HG03196 (cell line): Measurements from ENCODE around the gene CRYBB1.

Experiments used
- ATAC-seq: cut with Tn5 transposase; IDR thresholded peaks from one replicate; pipeline ENCODE4 v1.9.1; 2021; ENCODE audit not compliant: unreplicated experiment

The CRYBB1 gene

DNA sequence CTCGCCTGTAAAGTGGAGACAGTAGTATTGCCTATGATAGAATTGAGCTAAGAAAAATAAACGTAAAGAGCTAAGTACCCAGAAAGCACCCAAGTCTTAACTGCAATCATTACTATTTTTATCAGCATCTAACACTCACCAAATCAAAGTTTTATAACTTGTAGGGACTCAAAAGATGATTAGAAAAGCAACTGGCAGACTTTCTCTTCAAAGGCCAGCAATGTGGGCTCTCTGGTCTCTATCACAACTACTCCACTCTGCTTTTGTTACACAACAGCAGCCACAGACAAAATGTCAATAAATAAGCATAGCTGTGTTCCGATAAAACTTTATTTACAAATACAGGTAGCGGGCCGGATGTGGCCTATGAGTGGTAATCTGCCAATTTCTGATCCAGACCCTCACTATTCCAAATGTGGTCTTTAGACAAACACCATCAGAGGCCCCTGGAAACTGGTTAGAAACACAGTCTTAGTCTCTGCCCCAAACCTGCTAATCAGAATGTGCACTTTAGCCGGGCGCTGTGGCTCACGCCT, 36.1 kb downstream of the CRYBB1 start:
- ATAC-seq: no peak

DNA sequence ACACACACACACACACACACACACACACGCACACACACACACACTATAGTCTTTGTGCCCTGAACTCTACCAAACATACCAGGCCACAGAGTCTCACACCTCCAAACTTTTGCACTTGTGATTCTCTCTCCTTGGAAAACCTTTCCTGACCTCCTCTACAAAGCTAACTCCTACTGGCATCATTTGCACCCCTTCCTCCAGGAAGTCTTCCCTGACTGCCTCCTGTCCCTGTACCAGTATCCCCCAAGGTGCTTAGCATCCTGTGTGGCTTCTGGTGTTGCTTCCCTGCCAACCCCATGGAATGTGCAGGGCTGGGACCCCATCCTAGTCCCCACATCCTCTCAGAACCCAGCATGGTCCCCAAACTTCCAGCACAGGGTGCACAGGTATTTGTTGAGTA, 36.8 kb downstream of the CRYBB1 start:
- ATAC-seq: no peak

DNA sequence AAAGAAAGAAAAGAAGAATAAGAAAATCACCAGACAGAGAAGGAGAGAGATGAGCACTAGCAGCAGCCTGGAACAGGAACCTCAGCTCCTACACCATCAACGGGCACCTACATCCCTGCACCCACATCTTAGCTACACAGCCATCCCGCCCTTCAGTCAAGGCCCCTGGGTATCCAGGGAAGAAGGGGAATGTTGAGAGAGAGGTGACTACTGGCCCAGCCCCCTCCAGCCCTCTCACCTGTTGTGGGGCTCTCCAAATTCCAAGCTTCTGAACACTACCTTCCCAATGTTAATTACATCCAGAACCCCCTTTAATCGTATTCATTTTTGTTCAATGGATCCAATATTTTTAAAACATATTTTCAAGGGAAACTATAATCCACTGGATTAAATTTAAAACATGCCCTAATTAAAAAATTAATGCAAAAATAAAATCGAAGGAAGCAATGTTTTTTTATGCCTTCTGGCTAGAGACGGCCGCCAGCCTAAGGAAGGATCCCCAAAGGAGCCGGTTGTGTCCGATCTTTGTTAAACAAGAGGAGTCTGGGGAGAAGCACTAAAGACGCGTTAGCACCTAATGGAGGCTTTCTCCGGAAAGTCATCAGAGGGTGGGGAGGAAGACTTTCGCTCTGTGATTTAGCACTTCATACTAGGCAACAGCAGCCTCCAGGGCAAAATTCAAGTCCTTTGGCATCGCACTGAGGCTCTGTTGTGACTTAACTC, 37.4 kb downstream of the CRYBB1 start:
- no peak for ATAC-seq

DNA sequence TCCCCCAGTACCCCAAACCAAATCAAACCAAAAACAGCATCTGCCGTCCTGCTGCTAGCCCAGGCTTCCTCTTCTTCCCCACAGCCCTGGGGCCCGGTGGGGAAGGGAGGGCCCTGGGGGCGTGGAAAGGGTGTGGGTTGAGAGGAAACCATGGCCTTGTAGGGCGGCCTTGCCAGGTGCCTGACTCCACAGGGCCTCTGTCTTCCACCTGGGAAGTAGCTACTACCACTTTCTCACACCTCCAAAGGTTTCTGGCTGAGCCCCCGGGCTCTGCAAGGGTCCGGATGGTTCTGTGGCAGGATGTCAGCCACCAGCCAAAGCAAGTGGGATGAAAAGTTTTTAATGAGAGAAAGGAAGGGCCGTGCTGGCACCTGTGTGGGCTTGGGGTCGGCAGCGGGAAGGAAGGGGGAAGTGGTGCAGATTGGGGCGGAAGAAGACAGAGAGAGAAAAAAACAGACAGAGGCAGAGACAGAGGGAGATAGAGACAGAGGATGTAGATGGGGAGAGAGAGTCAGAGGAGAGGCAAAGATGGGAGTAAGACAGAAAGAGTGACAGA, 38.4 kb downstream of the CRYBB1 start:
- ATAC-seq: peak; percentile 53

DNA sequence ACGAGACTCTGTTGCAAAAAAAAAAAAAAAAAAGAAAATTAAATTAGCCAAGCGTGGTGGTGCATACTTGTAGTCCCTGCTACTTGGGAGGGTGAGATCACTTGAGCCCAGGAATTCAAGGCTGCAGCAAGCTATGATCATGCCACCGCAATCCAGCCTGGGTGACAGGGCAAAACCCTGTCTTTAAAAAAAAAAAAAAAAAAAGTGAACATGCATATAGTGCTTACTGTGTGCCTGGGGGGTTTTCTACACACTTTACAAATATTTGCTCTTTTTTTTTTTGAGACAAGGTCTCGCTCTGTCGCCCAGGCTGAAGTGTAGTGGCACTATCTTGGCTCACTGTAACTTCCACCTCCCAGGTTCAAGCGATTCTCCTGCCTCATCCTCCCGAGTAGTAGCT, 40.7 kb downstream of the CRYBB1 start:
- ATAC-seq: no peak

DNA sequence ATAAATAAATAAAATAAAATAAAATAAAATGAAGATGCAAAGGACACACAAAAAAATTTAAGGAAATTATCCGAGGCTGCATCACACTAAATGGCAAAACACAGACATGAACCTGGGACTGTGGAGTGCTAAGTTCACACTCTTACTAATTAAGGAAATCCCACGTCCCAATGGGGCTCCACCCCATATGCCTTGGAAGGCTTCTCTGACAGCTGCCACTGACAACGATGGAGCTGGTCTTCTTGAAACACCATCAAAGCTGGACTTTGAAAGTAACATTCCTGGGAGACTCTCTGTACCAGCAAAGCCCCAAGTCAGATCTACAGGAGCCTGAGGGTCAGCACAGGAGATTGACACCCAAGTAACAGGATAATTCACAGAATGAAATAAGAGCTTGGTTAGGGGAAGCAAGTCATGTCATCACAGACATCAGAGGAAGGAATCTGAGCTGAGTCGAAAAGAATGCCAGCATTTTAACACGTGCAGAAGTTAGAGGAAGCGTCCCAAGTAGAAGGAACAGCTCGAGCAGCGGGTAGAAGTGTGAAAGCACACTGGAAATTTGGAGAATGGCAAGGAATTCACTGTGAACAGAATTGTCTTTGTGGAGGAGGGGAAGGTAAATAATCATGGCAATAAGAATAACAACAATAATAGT, 41.7 kb downstream of the CRYBB1 start:
- no peak for ATAC-seq

DNA sequence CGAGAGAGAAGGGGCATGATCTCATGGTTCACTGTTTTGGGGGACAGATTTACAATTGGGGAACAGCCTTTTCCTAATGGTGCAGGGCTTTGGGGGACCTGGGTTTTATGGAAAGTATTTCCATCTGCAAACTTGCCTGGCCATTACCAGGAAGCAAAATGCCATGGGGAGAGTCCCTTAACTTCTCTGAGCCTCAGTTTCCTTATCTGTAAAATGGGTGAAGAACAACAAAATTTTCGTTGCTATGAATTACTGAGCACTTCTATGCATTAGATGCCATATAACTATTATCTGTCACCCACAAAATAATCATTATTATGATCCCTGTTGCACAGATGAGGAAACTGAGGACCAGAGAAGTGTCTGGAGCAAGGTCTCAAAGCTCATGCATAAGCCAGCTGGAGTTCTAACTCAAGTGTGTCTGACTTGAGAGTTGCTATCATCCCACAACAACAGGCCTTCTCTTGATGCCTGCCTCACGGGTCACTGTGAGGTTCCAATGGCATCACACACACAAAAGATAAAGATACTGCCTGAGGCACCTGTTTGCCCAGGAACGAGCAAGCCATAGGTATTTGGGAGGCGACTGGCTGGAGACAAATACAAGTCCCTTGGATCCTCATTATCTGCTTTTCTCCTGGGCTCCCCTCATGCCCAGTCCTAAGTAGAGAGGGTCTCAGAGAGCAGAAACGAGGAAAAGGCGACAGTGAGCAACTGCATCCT, 43.7 kb downstream of the CRYBB1 start:
- no peak for ATAC-seq

DNA sequence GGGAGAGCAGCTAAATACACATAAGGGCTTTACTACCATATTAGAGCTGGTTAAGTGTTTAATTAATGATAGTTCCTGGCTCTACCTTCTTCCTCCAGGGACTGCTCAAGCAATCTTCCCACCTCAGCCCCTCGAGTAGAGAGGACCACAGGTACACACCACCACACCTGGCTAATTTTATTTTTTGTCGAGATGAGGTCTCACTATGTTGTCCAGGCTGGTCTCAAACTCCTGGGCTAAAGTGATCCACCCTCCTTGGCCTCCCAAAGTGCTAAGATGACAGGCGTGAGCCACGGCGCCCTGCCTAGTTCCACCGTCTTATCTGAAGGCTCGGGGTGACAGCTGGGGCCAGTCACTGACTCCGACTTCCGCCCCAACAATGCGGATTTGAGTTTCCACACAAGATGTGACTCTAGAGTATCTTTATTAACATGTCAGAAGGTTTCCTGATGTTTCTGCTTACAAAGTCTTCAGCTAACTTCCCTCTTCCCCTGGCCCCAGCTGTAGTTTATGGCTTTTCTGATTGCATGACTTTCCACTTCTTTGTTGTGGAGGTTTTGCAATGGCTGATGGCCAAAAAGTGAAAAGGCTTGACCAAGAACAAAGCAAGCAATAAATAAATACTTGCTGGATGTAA, 44.7 kb downstream of the CRYBB1 start:
- no peak for ATAC-seq

DNA sequence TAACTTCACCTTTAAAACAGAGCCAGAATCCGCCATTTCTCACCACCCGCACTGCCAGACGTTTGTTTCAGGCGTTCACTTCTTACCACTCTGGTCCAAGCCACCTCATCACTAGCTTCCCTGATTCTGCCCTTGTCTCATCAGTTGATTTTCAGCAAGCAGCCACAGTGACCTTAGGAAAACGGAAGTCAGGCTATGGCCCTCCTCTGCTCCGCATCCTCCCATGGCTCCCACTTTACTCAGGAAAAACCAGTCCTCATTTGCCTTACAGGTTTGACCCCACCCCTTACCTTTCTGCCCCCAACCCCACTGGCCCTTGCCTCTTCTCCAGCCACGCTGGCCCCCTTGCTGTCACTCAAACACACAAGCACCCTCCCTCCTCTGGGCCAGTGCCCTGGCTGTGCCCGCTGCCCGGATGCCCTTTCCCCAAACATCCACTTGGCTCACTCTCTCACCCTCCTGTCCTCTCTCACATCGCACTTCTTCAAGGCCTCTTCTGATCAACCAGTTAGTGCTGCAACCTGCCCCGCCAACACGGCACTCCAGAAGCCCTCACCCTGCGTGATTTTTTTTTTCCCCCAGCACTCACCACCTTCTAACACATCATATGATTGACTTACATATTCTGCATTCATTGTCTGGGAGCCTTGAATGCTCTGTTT, 46.8 kb downstream of the CRYBB1 start:
- no peak for ATAC-seq

DNA sequence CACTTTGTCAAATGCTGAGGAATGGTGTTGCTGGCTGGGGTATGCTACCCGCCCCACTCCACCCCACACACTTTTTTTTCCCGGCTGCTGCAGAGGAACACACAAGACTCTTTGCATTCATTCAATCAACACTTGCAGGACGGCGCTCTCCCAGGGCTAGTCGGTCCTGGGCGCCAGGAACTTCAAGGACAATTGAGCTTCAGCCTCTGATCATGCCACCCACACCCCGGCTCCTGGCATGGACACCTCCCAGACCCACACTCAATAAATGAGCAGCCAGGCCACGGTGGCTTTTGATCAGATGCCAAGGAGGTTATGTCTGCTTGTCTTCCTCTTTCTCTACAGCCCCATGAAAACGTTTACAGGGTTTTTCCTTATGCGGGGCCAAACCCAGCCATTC, 47.7 kb downstream of the CRYBB1 start:
- ATAC-seq: no peak

DNA sequence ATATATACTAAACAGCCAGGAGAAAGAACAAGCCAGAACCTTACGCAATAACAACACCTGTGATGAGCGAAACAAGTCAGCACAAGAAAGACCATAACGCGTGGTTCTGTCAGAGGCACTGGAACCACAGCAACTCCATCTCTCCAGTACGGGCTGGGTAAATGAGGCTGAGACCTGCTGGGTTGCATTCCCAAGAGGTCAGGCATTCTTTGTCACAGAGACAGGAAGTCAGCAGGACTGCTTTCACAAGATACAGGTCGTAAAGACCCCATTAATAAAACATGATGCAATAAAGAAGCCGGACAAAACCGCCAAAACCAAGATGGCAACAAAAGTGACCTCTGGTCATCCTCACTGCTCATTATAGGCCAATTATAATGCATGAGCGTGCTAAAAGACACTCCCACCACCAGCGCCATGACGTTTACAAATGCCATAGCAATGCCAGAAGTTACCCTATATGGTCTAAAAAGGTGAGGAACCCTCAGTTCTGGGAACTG, 49.6 kb downstream of the CRYBB1 start:
- ATAC-seq: no peak

DNA sequence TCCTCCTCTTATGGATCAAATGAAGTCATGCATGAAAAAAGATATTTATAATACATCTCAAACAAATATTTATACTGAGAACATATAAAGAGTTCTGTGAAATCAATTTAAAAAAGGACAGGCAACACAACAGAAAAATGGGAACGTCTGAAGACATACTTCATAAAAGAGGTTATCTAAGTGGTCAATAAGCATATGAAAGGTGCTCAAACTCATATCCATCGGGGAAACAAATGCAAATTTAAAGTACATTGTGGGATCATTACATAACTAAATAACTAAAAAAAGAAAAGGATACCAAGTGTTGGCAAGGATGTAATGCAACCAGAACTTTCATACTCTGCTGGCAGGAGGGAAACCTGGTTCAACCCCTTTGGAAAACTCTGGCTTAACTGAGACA, 50.2 kb downstream of the CRYBB1 start:
- ATAC-seq: no peak

DNA sequence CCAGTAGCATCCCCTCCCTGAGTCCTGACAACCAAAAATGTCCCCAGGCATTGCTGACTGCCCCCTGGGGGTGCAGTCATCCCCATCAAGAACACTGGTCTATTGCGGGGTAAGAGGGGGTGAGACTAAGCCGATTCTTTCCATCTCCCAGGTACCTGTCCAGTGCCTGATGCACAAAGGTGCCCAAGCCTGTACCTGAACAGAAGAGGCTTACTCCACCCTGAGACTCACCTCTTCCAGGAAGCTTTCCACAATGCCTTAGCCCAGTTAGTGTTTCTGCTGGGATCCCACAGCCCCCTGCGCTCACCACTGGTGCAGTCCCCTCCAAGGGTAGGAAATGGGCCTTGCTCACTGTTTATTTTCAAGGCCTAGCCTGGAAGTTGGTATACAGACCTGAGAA, 50.8 kb downstream of the CRYBB1 start:
- no peak for ATAC-seq

DNA sequence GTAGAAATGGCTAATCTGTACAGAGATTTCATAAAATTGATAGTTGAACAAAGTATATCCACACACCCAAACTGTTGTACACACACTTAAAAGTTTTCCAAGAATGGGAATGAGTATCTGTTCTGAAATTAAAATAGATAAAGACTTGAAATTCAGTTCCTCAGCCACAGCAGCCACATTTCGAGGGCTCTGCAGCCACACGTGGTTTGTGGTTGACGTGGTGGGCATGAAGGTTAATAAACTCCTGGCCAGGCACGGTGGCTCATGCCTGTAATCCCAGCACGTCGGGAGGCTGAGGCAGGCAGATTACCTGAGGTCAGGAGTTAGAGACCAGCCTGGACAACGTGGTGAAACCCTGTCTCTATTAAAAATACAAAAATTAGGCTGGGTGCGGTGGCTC, 51.9 kb downstream of the CRYBB1 start:
- no peak for ATAC-seq

DNA sequence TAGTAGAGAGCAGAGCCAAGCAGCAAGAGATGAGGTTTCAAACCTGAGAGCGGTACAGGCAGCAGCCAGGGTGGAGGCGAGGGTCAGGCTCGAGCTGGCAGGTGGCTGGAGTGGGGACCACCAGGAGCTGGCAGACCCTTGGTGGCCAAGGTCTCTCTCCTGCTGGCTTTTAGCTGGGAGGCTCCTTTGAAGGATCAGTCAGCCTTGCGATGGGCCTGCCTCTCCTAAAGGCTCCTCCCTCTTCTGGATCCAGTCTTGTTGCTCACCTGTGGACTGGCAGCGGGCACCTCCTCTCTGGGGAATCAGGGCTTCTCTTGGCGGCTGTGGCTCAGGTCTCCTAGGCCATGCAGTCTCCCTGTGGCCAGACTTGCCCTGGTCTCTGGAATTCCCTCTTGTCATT, 52.6 kb downstream of the CRYBB1 start:
- ATAC-seq: no peak

DNA sequence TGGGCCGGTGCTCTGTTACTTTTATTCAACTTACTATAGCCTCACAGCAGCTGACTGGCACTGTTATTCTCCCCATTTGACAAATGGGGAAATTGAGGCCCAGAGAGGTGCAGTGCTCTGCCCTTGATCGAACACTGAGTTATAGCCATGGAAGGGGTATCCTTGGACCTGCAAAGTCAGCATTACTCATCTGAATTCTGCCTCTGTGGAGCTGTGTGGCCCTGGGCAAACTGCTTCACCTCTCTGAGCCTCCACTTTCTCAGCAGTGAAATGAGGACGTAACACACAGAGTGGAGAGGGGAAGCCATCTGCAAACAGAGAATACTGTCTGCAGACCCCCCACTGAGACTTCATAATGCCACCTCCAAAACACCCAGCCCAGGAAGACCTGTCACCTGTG, 53.2 kb downstream of the CRYBB1 start:
- no peak for ATAC-seq

DNA sequence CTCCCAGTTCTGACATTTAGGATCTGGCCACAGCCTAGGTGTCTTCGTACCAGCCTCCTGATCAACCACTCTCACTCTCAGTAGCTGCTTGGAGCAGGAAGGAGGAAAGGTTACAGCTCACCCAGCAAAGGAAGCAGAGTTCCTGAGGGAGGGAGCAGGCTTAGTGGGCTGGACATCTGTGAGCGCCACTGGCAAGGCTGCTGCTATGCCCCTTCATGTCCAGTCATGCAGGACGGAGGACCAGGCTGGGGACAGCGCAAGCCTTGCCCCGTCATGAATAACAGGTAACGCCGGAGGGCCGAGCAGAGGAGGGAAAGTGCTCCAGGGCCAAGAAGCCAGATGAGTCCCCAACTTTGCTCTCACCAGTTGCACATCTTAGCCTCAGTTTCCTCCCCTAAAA, 53.6 kb downstream of the CRYBB1 start:
- no peak for ATAC-seq

DNA sequence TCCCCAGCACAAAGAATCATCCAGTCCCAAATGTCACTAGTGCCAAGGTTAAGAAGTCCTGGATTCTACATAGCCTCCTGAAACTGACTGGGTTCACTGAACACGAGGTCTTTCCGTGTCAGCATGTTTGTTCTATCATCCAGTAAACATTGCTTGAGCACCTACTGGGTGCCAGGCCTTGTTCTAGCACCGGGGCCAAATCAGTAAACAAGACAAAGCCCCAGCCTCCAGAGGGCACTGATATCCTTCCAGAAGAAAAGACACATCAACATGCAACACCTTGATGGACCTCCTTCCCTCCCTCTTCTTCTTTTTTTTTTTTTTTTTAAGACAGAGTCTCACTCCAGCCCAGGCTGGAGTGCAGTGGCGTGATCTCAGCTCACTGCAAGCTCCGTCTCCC, 54.8 kb downstream of the CRYBB1 start:
- ATAC-seq: no peak

DNA sequence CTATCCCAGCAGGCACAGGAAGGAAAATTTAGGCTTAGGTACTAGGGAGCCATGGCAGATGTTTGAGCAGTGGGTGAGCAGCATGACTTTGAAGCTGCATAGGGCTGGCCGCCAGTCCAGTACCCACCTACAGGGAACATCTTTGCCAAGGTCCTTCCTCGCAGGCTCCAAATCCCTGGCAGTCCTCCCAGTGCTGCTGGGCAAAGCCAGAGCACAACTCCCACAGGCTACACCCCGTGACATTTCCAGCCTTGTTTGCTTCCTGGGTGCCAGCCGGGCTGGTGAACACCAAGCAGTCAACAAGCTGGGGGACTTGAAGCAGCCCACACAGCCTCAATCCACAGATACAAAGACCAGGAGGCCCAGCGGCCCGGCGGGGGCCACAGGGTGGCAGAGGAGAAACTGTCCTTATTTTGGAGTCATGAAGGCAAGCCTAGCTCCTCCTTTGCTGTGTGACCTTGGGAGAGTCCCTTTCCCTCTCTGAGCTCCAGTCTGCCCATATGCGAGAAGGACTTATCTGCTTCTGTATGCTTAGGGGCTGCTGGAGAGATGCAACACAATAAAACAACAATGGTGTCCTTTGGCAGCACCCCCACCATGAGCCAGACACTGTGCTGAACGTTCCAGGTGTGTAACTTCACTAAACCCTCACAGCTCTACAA, 55.9 kb downstream of the CRYBB1 start:
- no peak for ATAC-seq

DNA sequence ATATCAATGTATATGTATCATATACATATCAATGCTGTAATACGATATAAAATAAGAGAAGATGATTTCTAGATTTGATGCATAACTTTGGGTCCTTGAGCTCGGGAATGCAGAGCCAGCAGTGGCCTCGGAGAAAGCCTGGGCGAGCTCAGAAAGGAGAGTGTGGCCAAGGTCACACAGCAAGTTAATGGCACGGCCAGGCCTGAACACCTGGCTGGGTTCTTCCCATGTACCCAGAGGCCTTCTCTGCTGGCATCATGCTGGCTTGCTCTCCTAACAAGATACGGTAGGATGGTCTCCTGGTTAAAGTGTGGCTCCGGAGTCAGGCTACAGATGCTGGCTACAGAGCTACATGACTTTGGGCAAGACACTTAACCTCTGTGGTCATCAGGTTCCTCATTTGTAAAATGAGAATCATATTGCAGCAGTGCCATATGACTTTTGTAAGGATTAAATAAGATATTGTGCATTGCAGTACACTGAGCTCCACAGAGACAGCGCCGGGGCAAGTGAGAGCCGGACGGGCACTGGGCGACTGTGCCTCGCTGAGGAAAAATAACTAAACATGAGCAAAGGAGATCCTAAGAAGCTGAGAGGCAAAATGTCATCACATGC, 57.8 kb downstream of the CRYBB1 start:
- ATAC-seq: no peak
